IPS-18c (cell line): ENCODE results near the gene CSAD.

Experiments
- H3K4me3 ChIP-seq: 2 replicates; pipeline ENCODE4 v1.7.0; 2013; ENCODE audit warnings: low read depth, mild to moderate bottlenecking, low read length, moderate library complexity; ENCODE audit not compliant: insufficient read depth
- H3K9me3 ChIP-seq: one replicate; pipeline ENCODE4 v1.6.1; 2013; ENCODE audit warnings: mild to moderate bottlenecking, low read length, moderate library complexity; ENCODE audit not compliant: control insufficient read depth, insufficient read depth

The CSAD gene

DNA sequence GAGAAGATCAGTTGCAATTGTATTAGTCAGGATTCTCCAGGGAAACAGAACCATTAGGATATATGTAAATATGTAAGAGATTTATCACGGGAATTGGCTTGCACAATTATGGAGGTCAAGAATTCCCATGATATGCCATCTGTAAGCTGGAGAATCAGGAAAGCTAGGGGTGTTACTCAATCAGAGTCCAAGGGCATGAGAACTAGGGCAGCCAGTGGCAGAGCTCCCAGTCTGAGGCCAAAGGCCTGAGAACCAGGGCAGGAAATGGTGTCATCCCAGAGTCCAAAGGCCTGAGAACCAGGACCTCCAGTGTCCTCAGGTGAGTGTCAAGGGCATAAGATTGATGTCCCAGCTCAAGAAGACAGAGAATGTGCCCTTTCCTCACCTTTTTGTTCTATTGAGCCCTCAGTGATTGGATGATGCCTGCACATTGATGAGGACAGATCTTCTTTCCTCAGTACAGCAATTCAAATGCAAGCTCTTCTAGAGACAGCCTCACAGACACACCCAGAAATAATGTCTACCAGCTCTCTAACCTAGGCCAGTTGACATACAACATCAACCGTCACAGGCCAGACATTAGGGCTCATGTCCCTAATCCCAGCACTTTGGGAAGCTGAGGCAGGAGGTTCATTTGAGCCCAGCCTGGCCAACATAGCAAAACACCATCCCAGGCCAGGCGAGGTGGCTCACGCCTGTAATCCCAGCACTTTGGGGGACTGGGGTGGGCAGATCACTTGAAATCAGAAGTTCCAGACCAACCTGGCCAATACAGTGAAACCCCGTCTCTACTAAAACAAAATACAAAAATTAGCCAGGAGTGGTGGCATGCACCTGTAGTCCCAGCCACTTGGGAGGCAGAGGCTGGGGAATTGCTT, 35.1 kb downstream of the CSAD start:
- Histone ChIP-seq H3K4me3 (no peak overlapping the region), H3K9me3 (no peaks in the 10 kb centered on the region)

DNA sequence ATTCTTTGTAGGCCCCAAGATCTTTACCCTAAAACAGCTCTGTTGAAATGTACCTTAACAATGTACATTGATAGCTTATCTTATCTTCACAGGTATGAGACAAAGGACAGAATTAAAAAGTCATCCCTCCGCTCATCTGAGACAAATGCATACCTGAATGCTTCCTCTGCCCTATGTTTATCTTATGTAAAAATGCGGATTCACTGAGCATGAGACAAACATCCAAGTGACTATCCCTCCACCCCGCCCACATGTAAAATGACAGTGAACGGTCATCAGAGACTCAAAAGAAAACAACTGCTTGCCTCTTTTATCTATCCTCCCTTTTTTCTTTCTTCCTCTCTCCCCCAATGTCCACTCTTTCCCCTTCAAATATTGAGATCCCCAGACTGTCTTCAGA, 37.4 kb downstream of the CSAD start:
- H3K4me3 ChIP-seq, result no peak overlapping the region
- H3K9me3 ChIP-seq, result peaks cover 4% of the 10 kb centered on the region

DNA sequence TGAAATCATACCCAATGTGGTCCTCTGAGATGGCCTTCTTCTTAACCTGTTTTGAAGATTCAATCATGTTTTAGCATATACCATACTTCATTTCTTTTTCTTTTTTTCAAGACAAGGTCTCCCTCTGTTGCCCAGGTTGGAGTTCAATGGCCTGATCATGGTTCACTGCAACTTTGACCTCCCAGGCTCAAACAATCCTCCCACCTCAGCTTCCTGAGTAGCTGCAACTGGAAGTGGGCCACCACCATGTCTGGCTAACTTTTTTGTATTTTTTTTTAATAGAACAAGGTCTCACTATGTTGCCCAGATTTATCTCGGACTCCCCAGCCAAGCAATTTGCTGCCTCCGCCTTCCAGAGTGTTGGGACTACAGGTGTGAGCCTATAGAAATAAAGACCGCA, 47.0 kb downstream of the CSAD start:
- Histone ChIP-seq H3K4me3 (no peak overlapping the region), H3K9me3 (peaks cover 2% of the 10 kb centered on the region)

DNA sequence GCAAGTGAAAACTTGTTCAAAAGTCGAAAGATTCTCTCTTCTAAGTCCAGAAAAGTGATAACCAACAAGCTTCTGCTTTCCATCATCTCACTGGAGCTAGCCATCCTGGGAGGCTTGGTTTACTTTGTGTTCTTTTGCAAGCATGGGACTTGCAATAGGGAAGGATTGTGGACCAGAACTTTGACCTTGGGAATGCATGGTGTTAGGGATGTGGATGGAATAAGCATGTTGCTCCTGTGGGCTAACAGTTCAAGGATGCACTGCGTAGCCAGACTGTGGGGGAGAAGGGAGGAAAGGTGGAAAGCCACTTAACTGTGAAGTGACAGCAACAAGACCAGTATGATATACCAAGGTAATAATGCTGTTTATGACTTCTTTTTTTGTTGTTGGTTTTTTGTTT, 48.9 kb downstream of the CSAD start:
- no peaks in the 10 kb centered on the region for H3K9me3 ChIP-seq

DNA sequence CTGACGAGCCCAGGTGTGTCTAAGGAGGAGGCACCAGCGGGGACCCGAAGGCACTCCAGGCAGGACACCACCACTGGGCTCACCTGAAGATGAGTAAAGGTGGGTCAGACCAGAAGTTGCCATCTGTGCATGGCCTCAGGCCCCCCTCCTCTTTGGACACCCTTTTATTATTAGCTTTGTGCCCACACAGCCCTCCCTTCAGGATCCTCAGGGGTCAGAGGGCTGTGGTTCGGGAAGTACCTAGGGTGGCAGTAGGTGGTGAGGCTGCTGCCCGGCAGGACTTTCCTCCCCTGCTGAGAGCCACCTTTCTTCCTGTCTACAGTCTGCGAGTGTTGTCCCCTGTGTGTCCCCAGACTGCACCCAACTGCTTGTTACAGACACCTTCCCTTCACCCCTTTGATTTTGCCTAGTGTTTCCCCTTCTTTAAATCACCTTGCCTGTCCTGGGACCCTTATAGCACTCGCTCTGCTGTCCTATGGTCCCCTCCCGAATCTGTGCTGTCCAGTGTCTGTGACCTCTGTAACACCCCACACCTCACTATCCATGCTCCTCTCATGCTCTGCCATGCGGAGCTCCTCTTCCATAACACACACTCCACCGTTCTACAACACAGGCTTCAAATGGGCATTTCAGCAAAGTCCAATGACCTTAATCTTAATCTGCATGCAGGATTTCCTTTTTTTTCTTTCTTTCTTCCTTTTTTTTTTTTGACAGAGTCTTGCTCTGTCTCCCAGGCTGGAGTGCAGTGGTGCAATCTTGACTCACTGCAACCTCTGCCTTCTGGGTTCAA, 51.8 kb downstream of the CSAD start:
- Histone ChIP-seq H3K4me3 (no peak overlapping the region), H3K9me3 (no peaks in the 10 kb centered on the region)

More for the DNA sequence above, 48.9 kb downstream of the CSAD start:
- H3K4me3 ChIP-seq, result no peak overlapping the region

DNA sequence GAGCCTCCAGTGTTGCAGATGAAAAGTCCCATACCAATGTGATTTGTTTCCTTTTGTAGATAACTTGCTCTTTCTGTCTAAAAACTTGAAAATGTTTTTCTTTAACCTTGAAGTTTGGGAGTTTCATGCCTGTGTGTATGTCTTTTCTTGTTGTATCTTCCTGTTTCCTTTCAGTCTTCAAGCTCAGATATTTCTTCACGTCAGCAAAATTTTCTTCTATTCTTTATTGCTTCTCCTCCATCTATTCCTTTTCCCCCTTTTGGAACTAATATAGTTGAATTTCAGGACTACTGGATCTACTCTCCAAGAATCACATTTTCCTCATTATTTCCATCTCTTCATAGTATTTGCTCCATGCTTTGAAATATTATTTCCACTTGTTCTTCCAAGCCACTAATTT, 53.6 kb downstream of the CSAD start:
- H3K9me3 ChIP-seq, result no peaks in the 10 kb centered on the region
- no peak overlapping the region for H3K4me3 ChIP-seq

DNA sequence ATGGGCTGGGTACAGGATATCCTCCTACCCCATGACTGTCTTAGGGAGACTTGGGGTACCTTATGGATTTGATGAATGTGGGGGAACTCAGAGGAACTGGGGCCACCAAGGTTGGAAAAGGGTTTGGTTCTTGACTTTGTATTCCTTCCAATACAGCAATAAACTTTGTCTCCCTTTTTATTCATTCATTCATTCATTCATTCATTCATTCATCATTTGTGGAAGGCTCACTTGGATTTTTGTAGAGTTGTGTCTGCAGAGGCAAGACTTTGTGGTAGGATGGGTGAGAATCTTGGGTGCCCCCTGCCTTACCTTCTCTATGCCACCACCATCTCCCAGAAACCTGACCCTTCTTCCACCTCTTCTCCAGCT, 56.4 kb downstream of the CSAD start:
- Histone ChIP-seq H3K4me3 (no peak overlapping the region), H3K9me3 (no peaks in the 10 kb centered on the region)

DNA sequence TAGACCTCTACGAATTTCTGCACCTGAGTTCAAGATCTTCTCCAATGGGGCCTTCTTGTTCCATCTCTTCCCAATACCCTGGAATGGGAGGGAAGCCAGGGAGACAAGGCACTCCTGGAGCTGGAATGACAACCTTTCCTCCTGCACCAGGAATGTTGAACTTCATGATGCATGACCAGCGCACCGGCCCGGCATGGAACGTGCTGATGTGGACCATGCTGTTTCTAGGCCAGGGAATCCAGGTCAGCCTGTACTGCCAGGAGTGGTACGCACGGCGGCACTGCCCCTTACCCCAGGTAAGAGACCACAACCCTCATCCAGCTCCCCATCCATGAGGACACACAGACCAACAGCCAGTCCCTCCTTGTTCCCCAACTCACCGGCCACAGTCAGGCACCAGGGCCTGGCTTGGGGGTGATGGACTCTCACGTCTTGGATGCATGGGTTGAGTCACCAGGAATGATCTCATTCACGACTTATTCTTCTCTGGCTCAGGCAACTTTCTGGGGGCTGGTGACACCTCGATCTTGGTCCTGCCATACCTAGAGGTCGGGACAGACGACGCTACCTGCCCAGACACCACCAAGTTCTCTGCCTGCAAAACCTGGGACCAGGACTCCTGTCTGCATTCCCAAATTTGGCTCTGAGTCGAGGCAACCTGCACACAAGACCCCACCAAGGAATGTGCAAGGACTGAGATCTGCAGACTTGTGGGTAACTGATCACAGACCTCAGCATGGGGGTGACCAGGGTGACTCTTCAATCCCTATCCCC, 57.0 kb downstream of the CSAD start:
- H3K4me3 ChIP-seq, result no peak overlapping the region
- no peaks in the 10 kb centered on the region for H3K9me3 ChIP-seq

DNA sequence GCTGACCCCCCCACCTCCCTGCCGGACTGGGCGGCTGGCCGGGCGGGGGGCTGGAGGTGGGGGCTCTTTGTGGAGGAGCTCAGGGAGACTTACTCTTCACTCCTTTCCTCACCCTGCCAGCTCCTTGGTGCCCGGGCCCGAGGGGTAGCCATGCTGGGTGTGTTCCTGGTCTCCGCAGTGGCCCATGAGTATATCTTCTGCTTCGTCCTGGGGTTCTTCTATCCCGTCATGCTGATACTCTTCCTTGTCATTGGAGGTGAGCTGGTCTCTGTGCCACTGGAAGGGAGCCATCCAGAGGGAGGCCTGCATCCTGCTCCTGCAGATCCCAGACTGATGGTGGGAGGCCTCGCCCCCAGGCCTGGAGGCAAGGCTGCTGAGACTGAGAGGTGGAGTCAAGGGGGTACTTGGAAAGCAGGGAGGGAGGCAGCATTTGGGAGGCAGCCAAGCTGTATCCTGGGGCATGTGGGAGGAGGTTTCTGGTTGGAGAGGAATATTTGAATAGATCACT, 57.7 kb downstream of the CSAD start:
- no peaks in the 10 kb centered on the region for H3K9me3 ChIP-seq
- no peak overlapping the region for H3K4me3 ChIP-seq

DNA sequence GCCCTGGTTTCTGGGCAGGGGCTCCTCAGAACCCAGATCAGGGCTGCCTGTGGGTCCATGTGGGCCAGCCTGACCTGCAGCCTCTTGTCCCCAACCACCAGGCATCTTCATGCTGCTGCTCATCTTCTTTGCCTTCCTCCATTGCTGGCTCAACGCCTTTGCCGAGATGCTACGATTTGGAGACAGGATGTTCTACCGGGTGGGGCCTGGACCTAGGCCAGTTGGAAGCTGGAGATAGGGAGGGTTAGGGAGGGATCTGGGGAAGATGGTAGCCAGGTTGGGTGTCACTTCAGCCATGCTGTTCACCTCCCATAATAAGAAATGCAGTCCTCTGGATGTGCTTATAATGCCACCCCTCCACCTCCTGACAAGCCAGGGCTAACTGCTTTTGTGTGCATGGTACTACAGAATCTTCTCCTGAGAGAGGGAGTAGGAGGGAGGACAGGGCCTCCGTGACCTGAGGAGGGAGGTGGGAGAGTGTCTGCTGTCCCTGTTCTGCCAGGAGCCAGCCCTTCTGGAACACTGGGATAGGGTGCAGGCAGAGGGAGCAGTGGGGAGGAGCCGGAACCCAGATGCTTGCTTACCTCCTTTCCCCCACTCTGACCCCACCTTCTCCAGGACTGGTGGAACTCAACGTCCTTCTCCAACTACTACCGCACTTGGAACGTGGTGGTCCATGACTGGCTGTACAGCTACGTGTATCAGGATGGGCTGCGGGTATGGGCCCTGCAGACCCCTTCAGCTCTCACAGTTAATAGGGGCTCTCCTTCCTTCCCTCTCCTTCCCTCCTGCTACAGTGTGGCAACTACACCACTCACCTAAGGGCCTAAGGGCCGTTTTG, 59.8 kb downstream of the CSAD start:
- no peak overlapping the region for H3K4me3 ChIP-seq
- no peaks in the 10 kb centered on the region for H3K9me3 ChIP-seq

DNA sequence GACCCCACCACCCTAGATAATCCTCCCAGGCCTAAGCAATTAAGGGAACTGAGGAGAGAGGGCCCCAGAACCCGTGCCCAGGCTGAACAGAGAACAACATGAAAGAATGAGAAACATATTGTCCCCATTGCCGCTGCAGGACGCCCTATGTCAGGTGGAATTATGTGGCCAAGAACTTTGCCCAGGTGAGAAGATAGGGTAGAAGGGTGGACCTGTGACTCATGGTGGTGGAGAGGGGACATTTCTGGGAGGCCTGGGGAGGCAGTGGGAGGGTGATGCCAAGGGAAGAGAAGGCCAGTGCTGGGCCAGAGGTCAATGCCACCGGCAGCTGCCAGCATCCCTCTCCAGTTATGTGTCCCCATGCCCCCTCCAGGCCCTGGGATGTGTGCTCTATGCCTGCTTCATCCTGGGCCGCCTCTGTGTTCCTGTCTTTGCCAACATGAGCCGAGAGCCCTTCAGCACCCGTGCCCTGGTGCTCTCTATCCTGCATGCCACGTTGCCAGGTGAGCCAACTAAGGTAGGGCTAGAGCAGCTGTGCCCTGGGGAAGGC, 61.9 kb downstream of the CSAD start:
- Histone ChIP-seq H3K4me3 (no peak overlapping the region), H3K9me3 (no peaks in the 10 kb centered on the region)

DNA sequence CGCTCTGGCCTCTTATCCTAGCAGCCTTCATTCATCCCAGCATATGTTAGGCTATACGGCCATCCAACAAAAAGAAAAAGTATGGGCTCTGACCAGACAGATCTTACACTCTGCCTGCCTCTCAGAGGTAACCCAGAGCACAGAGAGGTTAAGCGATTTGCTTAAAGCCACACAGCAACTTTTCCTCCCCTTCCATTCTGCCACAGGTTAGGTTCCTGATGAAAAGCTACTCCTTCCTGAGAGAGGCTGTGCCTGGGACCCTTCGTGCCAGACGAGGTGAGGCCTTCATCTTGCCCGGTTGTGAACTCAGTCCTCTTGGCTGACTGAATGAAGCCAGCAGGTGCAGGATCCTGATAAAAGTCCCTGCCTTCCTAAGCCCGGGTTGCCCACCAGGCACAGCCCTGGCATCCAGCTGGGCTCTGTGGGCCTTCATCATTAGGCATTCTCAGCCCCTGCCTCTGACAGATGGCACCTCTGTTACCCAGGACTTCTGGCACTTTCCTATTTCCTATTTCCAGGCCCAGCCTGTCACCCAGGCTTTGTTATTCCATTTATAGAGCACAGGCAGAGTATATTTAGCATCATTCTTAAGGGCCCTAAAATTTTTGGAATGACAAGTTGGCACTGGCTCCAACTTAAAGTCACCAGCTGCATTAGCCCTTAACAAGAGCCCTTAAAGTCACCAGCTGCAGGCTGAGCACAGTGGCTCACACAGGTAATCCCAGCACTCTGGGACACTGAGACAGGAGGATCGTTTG, 64.7 kb downstream of the CSAD start:
- no peak overlapping the region for H3K4me3 ChIP-seq
- H3K9me3 ChIP-seq, result no peaks in the 10 kb centered on the region

DNA sequence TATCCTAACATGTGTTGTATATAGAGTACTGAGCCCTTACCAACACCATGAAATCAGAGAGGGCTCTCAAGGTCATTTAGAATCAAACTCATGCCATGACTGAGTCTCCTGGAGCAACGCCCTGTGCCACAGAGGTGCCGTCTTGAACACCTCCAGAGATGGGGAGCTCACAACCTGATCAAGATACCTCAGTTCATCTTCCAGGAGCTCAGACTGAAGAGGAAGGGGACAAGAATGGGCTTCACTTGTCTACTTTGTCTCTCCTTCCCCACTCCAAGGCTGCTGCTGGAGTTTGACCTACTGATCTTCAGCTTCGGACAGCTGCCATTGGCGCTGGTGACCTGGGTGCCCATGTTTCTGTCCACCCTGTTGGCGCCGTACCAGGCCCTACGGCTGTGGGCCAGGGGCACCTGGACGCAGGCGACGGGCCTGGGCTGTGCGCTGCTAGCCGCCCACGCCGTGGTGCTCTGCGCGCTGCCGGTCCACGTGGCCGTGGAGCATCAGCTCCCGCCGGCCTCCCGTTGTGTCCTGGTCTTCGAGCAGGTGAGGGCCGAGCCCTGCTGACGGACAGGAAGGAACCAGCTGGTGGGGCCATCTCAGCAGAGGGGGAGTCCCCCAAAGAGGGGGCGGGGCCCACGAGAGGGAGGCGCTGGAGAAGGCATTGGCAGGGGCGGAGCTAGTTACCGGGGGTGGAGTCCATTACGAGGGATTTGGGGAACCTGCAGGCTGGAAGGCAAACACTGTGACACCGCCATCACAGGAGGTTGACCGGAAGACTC, 65.4 kb downstream of the CSAD start:
- Histone ChIP-seq H3K9me3 (no peaks in the 10 kb centered on the region), H3K4me3 (no peak overlapping the region; the same call in 1 of the 2 replicates)

DNA sequence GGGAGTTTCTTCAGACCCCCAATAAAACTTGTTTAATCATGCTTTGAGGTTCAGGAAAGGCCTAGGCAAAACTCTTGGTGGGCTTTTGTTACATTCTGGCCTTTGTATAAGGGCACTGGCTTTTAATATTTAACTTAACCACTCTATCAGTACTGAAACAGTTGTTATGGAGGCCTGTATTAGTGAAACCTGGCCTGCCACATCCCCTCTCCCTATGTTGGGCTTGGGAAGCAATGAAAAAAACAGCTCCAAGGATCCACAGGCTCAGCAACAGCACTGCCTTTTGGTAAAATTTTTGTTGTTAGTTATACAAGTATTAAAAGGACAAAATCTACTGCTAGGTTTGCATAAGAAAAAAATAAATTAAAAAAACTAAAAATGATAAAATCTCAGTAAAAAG, 66.8 kb downstream of the CSAD start:
- H3K4me3 ChIP-seq, result no peak overlapping the region
- H3K9me3 ChIP-seq, result no peaks in the 10 kb centered on the region

DNA sequence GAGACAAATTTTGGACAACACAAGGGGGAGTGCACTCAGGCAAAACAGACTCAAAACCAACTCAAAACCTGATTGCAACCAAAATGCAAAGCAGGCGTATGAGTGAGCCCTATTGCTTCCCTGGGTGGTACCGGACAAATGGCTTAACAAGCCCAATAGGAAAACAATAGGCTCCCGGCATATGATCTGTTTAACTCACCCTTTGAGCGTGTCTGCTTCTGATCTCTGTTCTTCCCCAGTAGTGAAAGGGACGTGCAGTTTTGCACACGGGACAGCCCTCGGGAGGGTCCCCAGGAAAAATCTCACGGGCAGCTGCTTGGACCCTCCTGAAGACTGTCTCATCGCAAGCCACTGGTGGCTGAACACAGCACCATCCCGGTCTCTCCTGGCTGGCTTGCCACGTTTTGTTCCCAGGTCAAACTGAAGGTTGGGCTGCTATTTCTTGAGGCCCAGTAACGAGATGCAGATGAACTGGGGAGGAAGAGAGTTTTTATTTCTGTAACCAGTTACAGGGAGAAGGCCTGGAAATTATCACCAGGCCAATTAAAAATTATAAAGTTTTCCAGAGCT, 67.5 kb downstream of the CSAD start:
- Histone ChIP-seq H3K4me3 (no peak overlapping the region), H3K9me3 (no peaks in the 10 kb centered on the region)
